Putamen (tissue), 1 donor: ENCODE results near the gene KIAA1755.

Experiments used
- DNase-seq: peaks from one replicate; pipeline ENCODE4 v3.0.0-alpha.2; 2016; ENCODE audit warnings: low spot score

Gene KIAA1755

DNA sequence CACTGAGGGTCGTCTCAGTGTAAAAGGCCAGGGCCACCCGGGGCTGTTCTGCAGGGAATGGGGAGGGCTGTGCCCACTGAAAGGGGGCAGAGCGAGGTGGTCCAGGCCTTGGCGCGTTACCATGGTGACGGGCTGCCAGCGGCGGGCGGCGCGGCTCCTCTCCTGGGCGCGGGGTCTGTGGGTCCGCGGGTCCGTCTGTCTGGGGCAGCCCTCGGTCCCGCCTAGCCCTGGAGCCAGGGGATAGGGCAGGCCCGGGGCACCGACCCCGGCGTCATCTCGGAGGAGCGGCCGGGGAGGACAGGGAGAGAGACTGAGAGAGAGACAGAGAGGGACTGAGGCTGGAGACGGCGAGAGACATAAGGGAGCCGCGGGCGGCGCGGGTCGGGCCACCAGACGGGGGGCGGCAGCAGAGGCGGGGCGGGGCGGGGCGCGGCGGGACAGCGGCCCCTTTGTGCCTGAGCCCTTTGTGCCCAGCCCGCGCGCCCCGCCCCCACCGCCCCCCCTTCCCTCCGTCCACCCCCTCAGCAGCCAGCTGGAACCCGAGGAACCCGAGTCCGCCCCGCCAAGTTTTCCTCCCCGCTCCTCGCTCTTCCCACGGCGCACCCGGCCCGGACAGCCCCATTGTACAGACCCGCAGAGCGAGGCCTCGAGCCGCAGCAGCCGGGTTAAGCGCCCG lies at the start of gene KIAA1755:
TSS of gene KIAA1755 (minus strand) at position 358 of the 676 bp plus-strand sequence. CDS start at position 123, 235 bp downstream.
- DNase-seq: peak; percentile 81

GRCh38 chr20:38308447-38308846 lies 47.9 kb upstream of the KIAA1755 start:
- DNase-seq: no peak

DNA sequence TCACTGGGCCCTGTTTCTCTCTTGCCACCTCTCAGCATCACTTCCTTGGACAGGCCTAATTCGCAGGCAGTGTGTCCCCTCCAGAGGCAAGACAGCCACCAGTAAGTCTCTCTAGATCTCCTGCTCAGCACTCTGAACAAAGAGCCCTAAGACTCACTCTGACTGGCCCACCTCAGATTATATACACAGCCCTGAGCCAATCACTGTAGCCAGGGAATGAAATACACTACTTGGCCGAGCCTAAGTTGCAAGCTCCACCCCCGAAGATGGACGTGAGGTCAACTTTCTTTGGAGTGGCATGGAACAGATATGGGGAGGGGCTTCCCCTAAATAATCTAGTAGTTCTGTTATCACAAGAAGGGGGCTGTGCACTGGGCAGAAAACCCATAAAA lies 47.5 kb upstream of the KIAA1755 start:
- DNase-seq: no peak

DNA sequence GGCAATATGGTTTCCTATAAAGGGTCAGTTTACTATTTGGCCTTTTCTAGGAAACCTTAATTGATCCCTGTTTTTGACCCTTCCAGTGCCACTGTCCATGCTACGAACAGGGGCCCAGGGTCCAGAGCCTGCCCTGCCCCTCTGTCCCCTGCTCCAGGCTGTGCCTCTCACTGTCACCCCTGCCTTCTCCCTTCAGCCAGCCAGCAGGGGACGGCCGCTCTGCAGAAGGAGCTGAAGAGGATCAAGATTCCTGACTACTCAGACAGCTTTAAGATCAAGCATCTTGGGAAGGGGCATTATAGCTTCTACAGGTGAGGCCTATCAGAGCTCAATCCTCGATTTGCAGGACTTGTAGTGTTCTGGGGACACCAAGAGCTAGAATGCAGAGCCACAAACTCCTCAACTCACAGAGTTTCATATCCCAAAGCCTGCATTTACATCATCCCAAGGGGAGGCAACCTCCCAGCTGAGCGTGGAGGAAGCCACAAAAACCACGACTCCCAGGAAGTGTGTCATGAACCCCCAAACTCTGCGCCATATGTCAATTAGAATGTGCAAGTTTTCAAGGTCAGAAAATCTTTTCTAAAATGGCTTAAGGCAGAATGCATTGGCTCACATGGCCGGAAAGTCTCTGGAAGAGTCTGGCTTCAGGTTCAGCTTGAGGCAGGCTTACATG lies 47.0 kb upstream of the KIAA1755 start:
- DNase-seq: no peak

DNA sequence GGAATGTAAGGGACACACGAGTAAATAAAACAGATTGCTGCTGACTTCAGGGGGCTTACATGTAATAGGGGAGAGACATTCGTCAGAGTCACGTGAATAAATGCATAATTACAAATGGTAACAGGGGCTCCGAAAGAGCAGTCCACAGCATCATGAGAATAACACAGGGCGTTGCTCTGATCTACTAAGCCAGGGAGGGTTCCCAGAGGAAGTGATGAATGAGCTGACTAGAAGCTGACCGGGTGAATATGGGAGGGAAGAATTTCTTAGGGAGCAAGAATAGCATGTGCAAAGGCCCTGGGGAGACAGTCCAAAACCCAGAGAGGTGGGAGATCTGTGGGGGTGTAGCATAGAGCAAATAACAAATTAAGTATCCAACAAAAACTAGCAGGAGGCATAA lies 45.8 kb upstream of the KIAA1755 start:
- no peak for DNase-seq

DNA sequence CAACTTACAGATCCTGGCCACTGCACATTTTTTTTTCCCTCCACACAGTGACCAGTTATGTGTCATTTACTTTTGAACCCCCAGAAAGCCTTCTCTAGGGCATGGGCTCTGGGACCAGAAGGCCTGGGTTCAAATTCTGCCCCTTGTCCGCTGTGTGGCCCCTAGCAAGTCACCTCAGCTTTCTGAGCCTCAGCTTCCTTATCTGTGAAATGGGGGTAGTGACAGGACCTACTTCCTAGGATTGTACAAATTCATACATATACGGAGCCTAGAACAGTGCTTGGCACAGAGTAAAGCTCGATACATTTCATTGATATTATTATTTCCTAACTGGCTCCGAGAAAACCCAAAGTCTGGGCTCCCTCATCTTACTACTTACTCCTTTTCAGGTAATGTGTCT lies 45.0 kb upstream of the KIAA1755 start:
- DNase-seq: no peak

GRCh38 chr20:38304845-38305447 lies 44.4 kb upstream of the KIAA1755 start:
- no peak for DNase-seq

GRCh38 chr20:38303908-38304379 lies 43.4 kb upstream of the KIAA1755 start, which contains the start of gene BPI:
BPI (plus strand) TSS chr20:38304156; CDS start chr20:38304224, 68 bp downstream.
- no peak for DNase-seq

- no peak for DNase-seq
Measured at GRCh38 chr20:38302786-38303185, 42.3 kb upstream of the KIAA1755 start.

- no peak for DNase-seq
Measured at GRCh38 chr20:38301309-38301708, 40.8 kb upstream of the KIAA1755 start.

- DNase-seq: no peak
Measured at GRCh38 chr20:38300438-38300837, 39.9 kb upstream of the KIAA1755 start.

DNA sequence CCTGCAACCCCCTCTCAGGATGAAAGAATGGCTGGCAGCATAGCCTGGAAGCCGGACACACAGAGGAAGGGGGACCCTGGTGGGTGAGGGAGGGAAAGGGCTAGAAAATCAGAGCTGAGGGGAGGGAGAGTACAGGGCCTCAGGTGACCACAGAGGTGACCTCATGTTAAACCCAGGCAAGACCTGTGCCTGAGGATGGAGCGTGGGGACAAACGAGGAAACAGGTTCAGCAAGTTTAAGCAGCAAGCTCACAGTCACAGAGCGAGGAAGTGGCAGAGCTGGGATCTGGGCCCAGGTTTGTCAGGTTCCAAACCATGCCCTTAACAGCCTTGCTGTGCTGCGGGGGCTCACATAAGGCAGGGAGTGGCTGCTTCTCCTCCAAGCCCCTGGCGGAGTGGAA lies 39.4 kb upstream of the KIAA1755 start:
- no peak for DNase-seq

- peak; percentile 34 for DNase-seq
Measured at GRCh38 chr20:38298768-38299288, 38.3 kb upstream of the KIAA1755 start.

DNA sequence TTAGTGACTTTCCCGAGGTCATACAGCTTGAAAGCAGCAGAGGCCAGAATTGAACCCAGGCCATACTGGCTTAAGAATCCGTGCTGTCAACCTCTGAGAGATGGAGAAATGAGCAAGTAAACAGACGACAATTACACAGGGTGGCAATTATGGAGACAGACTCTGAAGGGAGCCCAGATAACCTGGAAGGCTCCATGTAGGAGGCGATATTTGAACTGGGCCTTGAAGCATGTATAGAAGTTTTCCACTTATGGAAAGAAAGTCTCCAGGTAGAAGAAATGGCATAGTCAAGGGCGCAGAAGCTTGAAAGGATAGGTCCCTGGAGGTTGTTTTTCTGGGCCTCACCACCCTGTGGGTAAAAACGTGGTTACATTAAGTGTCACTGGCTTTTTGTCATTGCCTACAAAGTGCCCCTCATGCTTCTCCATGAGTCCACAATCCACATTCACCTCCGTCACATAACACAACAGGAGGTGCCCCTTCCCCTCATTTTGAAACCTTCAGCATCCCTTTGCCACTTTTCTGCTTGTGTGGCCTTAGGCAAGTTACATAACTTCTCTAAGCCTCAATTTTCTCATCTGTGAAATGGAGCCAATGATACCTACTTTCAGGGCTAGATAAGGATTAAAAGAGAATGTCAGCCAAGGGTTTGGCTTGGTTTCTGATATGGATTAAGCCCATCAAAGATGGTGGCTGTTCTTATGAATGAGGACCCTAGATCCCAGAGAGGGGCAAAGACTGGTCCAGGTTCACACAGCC lies 37.6 kb upstream of the KIAA1755 start:
- no peak for DNase-seq

- DNase-seq: no peak
Measured at GRCh38 chr20:38296433-38296832, 35.9 kb upstream of the KIAA1755 start.

DNA sequence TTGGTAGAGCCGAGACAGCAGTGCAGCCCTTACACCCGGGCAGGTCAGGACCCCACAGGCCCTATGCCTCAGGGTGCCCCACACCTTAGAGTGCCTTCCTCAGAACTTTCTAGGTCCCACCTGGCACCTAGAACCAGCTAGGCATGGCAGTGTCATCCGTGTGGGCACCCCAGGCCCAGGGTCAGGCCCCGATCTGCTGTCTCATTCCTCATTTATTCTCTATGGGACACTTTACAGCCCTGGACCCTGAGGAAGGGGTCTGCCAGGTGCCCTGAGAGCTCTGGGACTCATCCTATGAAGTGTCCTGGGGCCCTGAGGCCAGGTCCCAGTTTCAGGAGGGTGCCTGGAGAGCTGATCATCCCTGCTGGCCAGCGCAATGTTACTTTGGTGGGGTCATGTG lies 35.3 kb upstream of the KIAA1755 start:
- no peak for DNase-seq

GRCh38 chr20:38294076-38294591 lies 33.6 kb upstream of the KIAA1755 start:
- no peak for DNase-seq

GRCh38 chr20:38293491-38294065 lies 33.0 kb upstream of the KIAA1755 start:
- DNase-seq: no peak

DNA sequence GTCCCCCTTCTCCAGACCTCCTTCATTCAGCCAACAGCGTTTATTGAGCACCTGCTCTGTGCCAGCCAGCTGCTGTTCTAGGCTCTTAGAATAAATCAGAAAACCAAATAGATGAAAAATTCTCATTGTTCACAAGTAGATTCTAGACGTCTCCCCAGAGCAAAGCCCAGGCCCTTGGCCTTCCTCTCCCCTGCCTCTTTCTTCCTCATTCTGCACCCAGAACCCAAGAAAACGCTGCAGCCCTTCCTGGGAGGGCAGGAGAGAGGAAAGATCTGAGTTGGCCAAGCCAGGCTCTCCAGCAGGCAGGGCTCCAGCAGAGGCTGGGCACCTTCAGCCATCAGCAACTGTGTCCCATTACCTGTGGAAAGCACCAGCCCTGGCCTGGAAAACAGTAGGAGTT lies 31.4 kb upstream of the KIAA1755 start:
- no peak for DNase-seq

DNA sequence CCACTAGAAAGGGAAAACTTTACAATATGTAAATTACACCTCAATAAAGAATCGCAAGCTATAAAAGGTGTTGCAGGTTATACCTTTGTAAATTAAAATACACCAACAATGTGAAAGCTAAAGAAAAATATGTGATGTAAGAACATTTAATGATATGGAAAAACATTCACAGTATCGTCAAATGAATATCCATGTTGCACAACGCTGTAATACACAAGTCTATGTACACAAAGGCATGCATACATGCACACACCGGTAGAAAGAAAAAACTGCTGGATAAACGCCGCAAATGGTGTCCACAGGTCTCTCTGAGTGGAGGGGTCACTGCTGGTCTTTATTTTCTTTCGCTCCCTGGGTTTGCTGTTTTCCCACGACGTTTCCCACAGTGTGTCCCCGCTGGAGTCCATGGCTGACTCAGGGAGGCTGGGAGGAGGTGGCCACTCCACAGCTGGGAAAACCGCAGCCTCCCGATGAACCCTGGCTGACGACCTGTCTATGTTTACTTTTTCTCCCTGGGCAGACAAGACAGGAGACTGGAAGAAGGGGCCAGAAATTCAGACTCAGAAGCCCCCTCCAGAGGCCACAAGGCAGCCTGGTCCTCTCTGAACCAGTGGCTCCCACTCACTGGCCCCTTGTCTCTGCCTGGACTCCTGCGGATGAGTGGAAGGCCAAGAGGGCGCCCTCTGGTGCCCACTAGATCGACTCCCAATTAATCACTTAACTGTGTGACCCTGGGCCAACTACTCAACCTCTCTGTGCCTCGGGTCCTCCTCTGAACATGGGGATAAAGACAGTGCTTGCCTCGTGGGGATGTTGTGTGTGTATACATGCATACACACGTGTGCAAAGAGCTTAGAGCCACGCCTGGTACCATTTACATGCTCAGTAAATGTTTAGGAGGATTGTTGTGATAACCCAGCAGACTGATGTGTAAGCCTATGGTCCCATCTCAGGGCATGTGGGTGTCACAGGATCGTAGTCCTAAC lies 30.6 kb upstream of the KIAA1755 start:
- peak; percentile 39 for DNase-seq
